ENCODE measurements around the gene HEPACAM2. TPM values are rescaled to one million over a fixed set of nuclear protein-coding genes. Genes with fewer than 3 reads are reported as not detected.

Gene HEPACAM2
- polyA plus RNA-seq, 1 experiment = not detected

- peak; percentile 24 for DNase-seq (ENCODE audit: low read depth)
- TF ChIP-seq CTCF (IDR thresholded peaks at IDR 0.05; ENCODE audit: insufficient read depth, low read depth, low read length) = 0 out of 2 replicates have a peak, but pooled peaks have one; percentile 4
- POLR2A ChIA-PET = interaction anchor here (0.6 kb wide), 1 partner anchor 523 kb away, joined by 3 read pairs; no protein-coding TSS in a partner anchor
- CTCF ChIA-PET = no interaction called here
- no peaks in the 10 kb centered on the region for H3K27me3 ChIP-seq (ENCODE audit: control insufficient read depth, insufficient read depth, low read length)
- H3K4me3 ChIP-seq (ENCODE audit: low read depth, low read length) = no peak overlapping the region
- no peaks in the 10 kb centered on the region for H3K36me3 ChIP-seq (ENCODE audit: control insufficient read depth, insufficient read depth, low read length)
Observed at GRCh38 chr7:93150200-93150835, 76.0 kb downstream of the HEPACAM2 start.

- no peak for TF ChIP-seq CTCF (IDR thresholded peaks at IDR 0.05; ENCODE audit: insufficient read depth, low read depth, low read length)
- Histone ChIP-seq H3K36me3 (ENCODE audit: control insufficient read depth, insufficient read depth, low read length) (no peaks in the 10 kb centered on the region), H3K27me3 (ENCODE audit: control insufficient read depth, insufficient read depth, low read length) (no peaks in the 10 kb centered on the region), H3K4me3 (ENCODE audit: low read depth, low read length) (no peak overlapping the region)
- no peak for DNase-seq (ENCODE audit: low read depth)
- POLR2A ChIA-PET = no interaction called here
- CTCF ChIA-PET = no interaction called here
Observed at GRCh38 chr7:93148727-93149126, 77.5 kb downstream of the HEPACAM2 start.

- H3K27me3 ChIP-seq (ENCODE audit: control insufficient read depth, insufficient read depth, low read length) = no peaks in the 10 kb centered on the region
- no peak for TF ChIP-seq CTCF (IDR thresholded peaks at IDR 0.05; ENCODE audit: insufficient read depth, low read depth, low read length)
- DNase-seq (ENCODE audit: low read depth) = no peak
- ChIA-PET CTCF (no interaction called here), POLR2A (interaction anchor here (0.5 kb wide), 1 partner anchor 22 kb away, joined by 4 read pairs; no protein-coding TSS in a partner anchor)
- peak within 1 kb of the TSS; percentile 30 for H3K4me3 ChIP-seq (ENCODE audit: low read depth, low read length)
- no peaks in the 10 kb centered on the region for H3K36me3 ChIP-seq (ENCODE audit: control insufficient read depth, insufficient read depth, low read length)
Observed at GRCh38 chr7:93148144-93148543, 78.1 kb downstream of the HEPACAM2 start, which contains the start of gene SAMD9L. TSS of gene SAMD9L (minus strand) at chr7:93148385. CDS start at chr7:93135971, 12,414 bp downstream.

- CTCF ChIA-PET = no interaction called here
- POLR2A ChIA-PET = no interaction called here
- H3K27me3 ChIP-seq (ENCODE audit: control insufficient read depth, insufficient read depth, low read length) = no peaks in the 10 kb centered on the region
- H3K4me3 ChIP-seq (ENCODE audit: low read depth, low read length) = peak overlapping the region; percentile 30
- no peaks in the 10 kb centered on the region for H3K36me3 ChIP-seq (ENCODE audit: control insufficient read depth, insufficient read depth, low read length)
- DNase-seq (ENCODE audit: low read depth) = no peak
- TF ChIP-seq CTCF (IDR thresholded peaks at IDR 0.05; ENCODE audit: insufficient read depth, low read depth, low read length) = no peak
Observed at GRCh38 chr7:93147363-93147762, 78.9 kb downstream of the HEPACAM2 start.

- ChIA-PET POLR2A (no interaction called here), CTCF (no interaction called here)
Observed at GRCh38 chr7:93146472-93147141, 79.7 kb downstream of the HEPACAM2 start.

More at GRCh38 chr7:93146472-93147141, 79.7 kb downstream of the HEPACAM2 start:
- no peak for TF ChIP-seq CTCF (IDR thresholded peaks at IDR 0.05; ENCODE audit: insufficient read depth, low read depth, low read length)
- no peaks in the 10 kb centered on the region for H3K27me3 ChIP-seq (ENCODE audit: control insufficient read depth, insufficient read depth, low read length)
- no peaks in the 10 kb centered on the region for H3K36me3 ChIP-seq (ENCODE audit: control insufficient read depth, insufficient read depth, low read length)
- no peak for DNase-seq (ENCODE audit: low read depth)
- H3K4me3 ChIP-seq (ENCODE audit: low read depth, low read length) = peak overlapping the region; percentile 30

Measured in BJ (cell line).